Endothelial cell of umbilical vein (primary cell): Measurements from ENCODE around the gene ADARB2. TPM values are rescaled to one million over a fixed set of nuclear protein-coding genes. Genes with fewer than 3 reads are reported as not detected.

Source experiments
- BruUV-seq: library from RNA; stranded (reverse); fragments of 400-500 nt; replicated peaks from 2 replicates; lab custom pipeline; 2021; lab: Mats Ljungman, UMichigan
- CTCF ChIA-PET: fragments of 300-600, 350-600 bp; sonication (Branson Sonifier 250); formaldehyde crosslinking; loops from one replicate; lab custom pipeline; 2021; ENCODE audit warnings: antibody characterized with exemption, inconsistent platforms; lab: Charles Lee
- POLR2A ChIA-PET: fragments of 300-600, 350-600 bp; sonication (Branson Sonifier 250); formaldehyde crosslinking; loops from one replicate; lab custom pipeline; 2021; ENCODE audit warnings: antibody characterized with exemption, inconsistent platforms; lab: Charles Lee
- DNase-seq: peaks from one replicate; pipeline ENCODE4 v3.0.0-alpha.2; 2011; ENCODE audit warnings: low read depth, low spot score
- FAIRE-seq: peaks from 2 replicates; lab custom pipeline; 2011; peaks lifted over from hg19 to GRCh38; lab: Jason Lieb, UNC
- H2AFZ ChIP-seq: 2 replicates; pipeline ENCODE4 v1.6.0; 2012; ENCODE audit warnings: low read depth, low read length, control low read depth, inconsistent platforms
- H3K27ac ChIP-seq: 2 replicates; pipeline ENCODE4 v1.5.1; 2011; ENCODE audit warnings: low read depth, mild to moderate bottlenecking, control low read depth, low read length, moderate library complexity; ENCODE audit not compliant: insufficient read depth
- H3K27me3 ChIP-seq, 2 experiments: 2 replicates each; pipeline versions ENCODE4 v1.6.0 to v1.6.1; 2011; ENCODE audit warnings: low read length in 2 of 2, mixed read lengths in 1 of 2; ENCODE audit not compliant: control insufficient read depth in 2 of 2, insufficient read depth in 2 of 2
- H3K36me3 ChIP-seq, 2 experiments: 2 replicates in 1 of 2; 3 replicates in 1 of 2; pipeline ENCODE4 v1.5.1; 2011; ENCODE audit warnings: low read length in 2 of 2, mild to moderate bottlenecking in 1 of 2, moderate library complexity in 1 of 2; ENCODE audit not compliant: control insufficient read depth in 2 of 2, insufficient read depth in 2 of 2; ENCODE audit errors: extremely low read depth in 1 of 2
- H3K4me1 ChIP-seq: 3 replicates; pipeline ENCODE4 v1.5.1; 2011; ENCODE audit warnings: mild to moderate bottlenecking, low read length; ENCODE audit not compliant: control insufficient read depth, insufficient read depth; ENCODE audit errors: extremely low read depth
- H3K4me2 ChIP-seq: 2 replicates; pipeline ENCODE4 v1.6.1; 2011; ENCODE audit warnings: low read length, control low read depth, mixed read lengths; ENCODE audit not compliant: insufficient read depth
- H3K4me3 ChIP-seq, 3 experiments: fragments of 200-600 bp in 1 of 3; sonication (generic), shearing (Covaris generic) in 1 of 3; replicated peaks in 1 of 3; 2 replicates each; pipeline ENCODE4 v1.5.1; 2011 to 2016; ENCODE audit warnings: control low read depth in 3 of 3, low read length in 3 of 3, mild to moderate bottlenecking in 2 of 3, inconsistent platforms in 1 of 3, low read depth in 1 of 3, moderate library complexity in 1 of 3; ENCODE audit not compliant: insufficient read depth in 1 of 3
- H3K79me2 ChIP-seq: 2 replicates; pipeline ENCODE4 v1.6.0; 2012; ENCODE audit warnings: low read length, inconsistent platforms; ENCODE audit not compliant: control insufficient read depth, insufficient read depth
- H3K9ac ChIP-seq: replicated peaks from 2 replicates; pipeline ENCODE3; 2011; ENCODE audit warnings: low read length, control low read depth; ENCODE audit not compliant: insufficient read depth; ENCODE audit errors: extremely low read depth
- H3K9me1 ChIP-seq: replicated peaks from 3 replicates; pipeline ENCODE4 v1.6.0; 2011; ENCODE audit warnings: mild to moderate bottlenecking, low read length; ENCODE audit not compliant: control insufficient read depth, insufficient read depth; ENCODE audit errors: extremely low read depth
- H3K9me3 ChIP-seq: replicated peaks from 2 replicates; pipeline ENCODE4 v1.5.1; 2012; ENCODE audit warnings: low read length, inconsistent platforms; ENCODE audit not compliant: control insufficient read depth, insufficient read depth
- H4K20me1 ChIP-seq: replicated peaks from 2 replicates; pipeline ENCODE3; 2011; ENCODE audit warnings: mild to moderate bottlenecking, low read length; ENCODE audit not compliant: control insufficient read depth, insufficient read depth; ENCODE audit errors: extremely low read depth
- EZH2 ChIP-seq: IDR thresholded peaks from 2 replicates; pipeline ENCODE4 v1.6.1; 2012; ENCODE audit warnings: borderline replicate concordance, low read depth, mild to moderate bottlenecking, moderate library complexity, low read length, inconsistent platforms; ENCODE audit not compliant: severe bottlenecking
- FOS ChIP-seq: IDR thresholded peaks from 2 replicates; pipeline ENCODE4 v1.6.1; 2011; ENCODE audit warnings: mild to moderate bottlenecking, low read length, moderate library complexity, borderline replicate concordance; ENCODE audit not compliant: insufficient read depth
- GATA2 ChIP-seq: IDR thresholded peaks from 2 replicates; pipeline ENCODE4 v1.7.0; 2011; ENCODE audit warnings: low read depth, mild to moderate bottlenecking, moderate library complexity, mixed read lengths, low read length; ENCODE audit not compliant: insufficient read length, insufficient read depth
- JUN ChIP-seq: IDR thresholded peaks from 2 replicates; pipeline ENCODE4 v1.6.1; 2011; ENCODE audit warnings: borderline replicate concordance, low read depth; ENCODE audit not compliant: insufficient read length, insufficient read depth
- MYC ChIP-seq: IDR thresholded peaks from one replicate; pipeline ENCODE4 v1.6.1; 2011; ENCODE audit warnings: mild to moderate bottlenecking, low read depth, low read length
- POLR2A ChIP-seq: IDR thresholded peaks from 2 replicates; pipeline ENCODE4 v1.6.1; 2012; ENCODE audit warnings: low read depth, mild to moderate bottlenecking, control low read depth, low read length
- POLR2AphosphoS5 ChIP-seq: IDR thresholded peaks from 2 replicates; pipeline ENCODE4 v1.6.1; 2012; ENCODE audit warnings: low read depth, mild to moderate bottlenecking, control low read depth, low read length, moderate library complexity; ENCODE audit not compliant: insufficient read depth
- dilution Hi-C: fragments of 300-500 bp; cut with MboI; formaldehyde crosslinking; loops from one replicate; pipeline ENCODE4 v1.15.0; 2019; ENCODE audit warnings: low sequenced_read_pairs; ENCODE audit not compliant: extremely low pct_ligation_motif_present
- intact Hi-C: fragments of 100-400 bp; cut with micrococcal nuclease; formaldehyde crosslinking; loops from one replicate; pipeline ENCODE4 v1.10.0; 2022
- polyA plus RNA-seq, 4 experiments: library from polyadenylated mRNA; depleted of rRNA in 3 of 4; stranded (reverse) in 3 of 4; unstranded in 1 of 4; fragments of >200 nt; gene quantifications; 2 replicates each; pipeline versions ENCODE4 v1.2.1 to v1.2.3, GENCODE V29; 2011 to 2012; ENCODE audit warnings: missing spikeins in 1 of 4
- total RNA-seq: library from RNA; stranded (reverse); gene quantifications from 2 replicates; pipeline ENCODE4 v1.2.3, GENCODE V29; 2021
- TF ChIP-seq, protein P1 (sequence below), 2 donors: IDR thresholded peaks; 1 replicate in 1 of 2; 2 replicates in 1 of 2; pipeline ENCODE4 v1.5.1; 2011; ENCODE audit warnings: low read length in 2 of 2, mild to moderate bottlenecking in 2 of 2, moderate library complexity in 2 of 2, control low read depth in 1 of 2, inconsistent platforms in 1 of 2, low read depth in 1 of 2; ENCODE audit not compliant: insufficient read depth in 1 of 2; ENCODE audit errors: extremely low read depth in 1 of 2
- TF ChIP-seq, protein P2 (sequence below): IDR thresholded peaks from 2 replicates; pipeline ENCODE4 v1.6.1; 2011; ENCODE audit not compliant: insufficient read depth, insufficient read length

The ADARB2 gene
- total and polyA plus RNA-seq, 2 donors (not counting 3 experiments of a cell fraction or from before 2014, with no cell fraction given): not detected

DNA sequence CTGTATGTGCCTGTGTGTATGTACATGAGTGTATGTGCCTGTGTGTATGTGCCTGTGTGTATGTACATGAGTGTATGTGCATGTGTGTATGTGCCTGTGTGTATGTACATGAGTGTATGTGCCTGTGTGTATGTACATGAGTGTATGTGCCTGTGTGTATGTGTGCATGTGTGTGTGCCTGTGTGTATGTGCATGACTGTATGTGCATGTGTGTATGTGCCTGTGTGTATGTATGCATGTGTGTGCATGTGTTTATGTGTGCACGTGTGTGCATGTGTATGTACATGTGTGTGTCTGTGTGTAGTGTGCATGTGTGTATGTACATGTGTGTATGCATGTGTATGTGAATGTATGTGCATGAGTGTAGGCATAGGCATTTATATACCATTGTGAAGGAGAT is 274.8 kb downstream of the ADARB2 start:
- Histone ChIP-seq H3K79me2 (no peaks in the 10 kb centered on the region), H2AFZ (no peak overlapping the region), H3K9me1 (no peaks in the 10 kb centered on the region), H3K9me3 (no peaks in the 10 kb centered on the region), H3K27me3 (no peaks in the 10 kb centered on the region), H3K4me2 (no peak overlapping the region), H3K4me3 (no peak overlapping the region), H3K9ac (no peak overlapping the region), H4K20me1 (no peaks in the 10 kb centered on the region), H3K27ac (no peak overlapping the region), H3K36me3 (no peaks in the 10 kb centered on the region), H3K4me1 (no peaks in the 10 kb centered on the region)
- ChIA-PET CTCF (no interaction called here), POLR2A (no interaction called here)
- BruUV-seq: no TSS peak
- dilution Hi-C loops: no loop called here
- DNase-seq (no peak), FAIRE-seq (no peak)
- TF ChIP-seq POLR2A: no peak
- no peak for TF ChIP-seq JUN
- TF ChIP-seq MYC: no peak
- no peak for TF ChIP-seq GATA2
- TF ChIP-seq, protein P1, sequence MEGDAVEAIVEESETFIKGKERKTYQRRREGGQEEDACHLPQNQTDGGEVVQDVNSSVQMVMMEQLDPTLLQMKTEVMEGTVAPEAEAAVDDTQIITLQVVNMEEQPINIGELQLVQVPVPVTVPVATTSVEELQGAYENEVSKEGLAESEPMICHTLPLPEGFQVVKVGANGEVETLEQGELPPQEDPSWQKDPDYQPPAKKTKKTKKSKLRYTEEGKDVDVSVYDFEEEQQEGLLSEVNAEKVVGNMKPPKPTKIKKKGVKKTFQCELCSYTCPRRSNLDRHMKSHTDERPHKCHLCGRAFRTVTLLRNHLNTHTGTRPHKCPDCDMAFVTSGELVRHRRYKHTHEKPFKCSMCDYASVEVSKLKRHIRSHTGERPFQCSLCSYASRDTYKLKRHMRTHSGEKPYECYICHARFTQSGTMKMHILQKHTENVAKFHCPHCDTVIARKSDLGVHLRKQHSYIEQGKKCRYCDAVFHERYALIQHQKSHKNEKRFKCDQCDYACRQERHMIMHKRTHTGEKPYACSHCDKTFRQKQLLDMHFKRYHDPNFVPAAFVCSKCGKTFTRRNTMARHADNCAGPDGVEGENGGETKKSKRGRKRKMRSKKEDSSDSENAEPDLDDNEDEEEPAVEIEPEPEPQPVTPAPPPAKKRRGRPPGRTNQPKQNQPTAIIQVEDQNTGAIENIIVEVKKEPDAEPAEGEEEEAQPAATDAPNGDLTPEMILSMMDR (IDR thresholded peaks at IDR 0.05; ENCODE audit: extremely low read depth in 1 of 2, insufficient read depth in 1 of 2, low read depth in 1 of 2, low read length in 2 of 2): no peak
- no peak for TF ChIP-seq EZH2
- TF ChIP-seq FOS: no peak
- TF ChIP-seq, protein P2, sequence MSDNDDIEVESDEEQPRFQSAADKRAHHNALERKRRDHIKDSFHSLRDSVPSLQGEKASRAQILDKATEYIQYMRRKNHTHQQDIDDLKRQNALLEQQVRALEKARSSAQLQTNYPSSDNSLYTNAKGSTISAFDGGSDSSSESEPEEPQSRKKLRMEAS: no peak
- no peak for TF ChIP-seq POLR2AphosphoS5
- intact Hi-C loops: no loop called here
